Cardiac fibroblast (primary cell): ENCODE data around the gene B4GALT5.
"Not testable (repeated sequence)": the region's sequence is repeated elsewhere in the genome, so short reads cannot be mapped to it uniquely, and the experiment has no call there.

ENCODE experiments used
- DNase-seq, 2 donors: peaks; one replicate each; pipeline versions ENCODE4 v3.0.0 to v3.0.0-alpha.2; 2010; ENCODE audit warnings: low read depth in 2 of 2
- H3K4me3 ChIP-seq, 2 donors: replicated peaks in 1 of 2; 1 replicate in 1 of 2; 2 replicates in 1 of 2; pipeline ENCODE4 v1.5.1; 2011; ENCODE audit warnings: low read depth in 2 of 2, low read length in 2 of 2, mild to moderate bottlenecking in 2 of 2, moderate library complexity in 1 of 2
- CTCF ChIP-seq: IDR thresholded peaks from one replicate; pipeline ENCODE4 v1.5.1; 2011; ENCODE audit warnings: low read depth, mild to moderate bottlenecking, low read length, inconsistent platforms

Gene B4GALT5

DNA sequence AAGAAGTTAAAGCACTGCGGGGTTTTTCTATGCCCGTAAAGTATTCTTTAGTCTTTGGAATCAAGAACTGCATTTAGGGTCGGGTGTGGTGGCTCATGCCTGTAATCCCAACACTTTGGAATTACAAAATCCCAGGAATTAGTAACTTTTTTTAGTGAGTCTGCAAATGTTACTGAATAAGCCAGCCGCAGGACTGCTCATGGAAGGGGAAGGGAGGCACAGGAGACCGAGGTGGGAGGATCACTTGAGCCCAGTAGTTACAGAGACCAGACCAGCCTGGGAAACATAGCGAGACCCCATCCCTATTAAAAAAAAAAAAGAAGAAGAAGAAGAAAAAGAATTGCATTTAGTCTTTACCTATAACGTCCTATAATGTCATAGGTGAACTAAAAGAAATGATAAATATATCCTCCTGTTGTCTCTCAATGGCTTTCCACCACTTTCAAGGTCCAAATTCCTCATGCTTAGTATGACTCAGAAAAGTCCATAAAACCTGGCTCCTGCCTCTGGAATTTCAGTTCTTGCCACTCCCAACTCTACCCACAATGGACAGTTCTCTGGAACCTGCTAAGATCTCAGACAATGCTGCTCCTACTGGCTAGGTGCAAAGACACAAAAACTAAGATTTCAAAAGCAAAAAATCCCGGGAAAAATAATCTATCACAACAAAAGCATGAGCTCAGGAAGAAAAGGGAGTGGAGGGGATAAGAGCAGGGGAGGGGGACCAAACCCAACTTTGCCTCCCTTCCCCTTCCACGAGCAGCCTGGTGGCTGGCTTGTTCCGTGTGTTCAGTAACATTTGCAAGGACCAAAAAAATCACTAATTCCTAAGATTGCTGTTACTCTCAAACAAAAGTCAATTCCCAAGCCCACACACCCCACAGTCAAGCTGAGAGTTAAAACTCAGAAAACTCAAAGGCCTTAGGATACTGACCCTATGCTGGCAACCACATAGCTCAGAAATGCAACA is 39.0 kb downstream of the B4GALT5 start:
- TF ChIP-seq CTCF, result no peak
- peak; percentile 51 to 58 for DNase-seq

GRCh38 chr20:49672096-49672664 is 41.5 kb downstream of the B4GALT5 start:
- TF ChIP-seq CTCF, result no peak
- H3K4me3 ChIP-seq, result no peak overlapping the region

More for the DNA sequence above, 39.0 kb downstream of the B4GALT5 start:
- no peak overlapping the region for H3K4me3 ChIP-seq

GRCh38 chr20:49671433-49671832 is 42.2 kb downstream of the B4GALT5 start:
- DNase-seq, result no peak
- no peak overlapping the region for H3K4me3 ChIP-seq
- no peak for TF ChIP-seq CTCF

More at GRCh38 chr20:49672096-49672664, 41.5 kb downstream of the B4GALT5 start:
- no peak for DNase-seq

GRCh38 chr20:49669601-49670189 is 44.0 kb downstream of the B4GALT5 start:
- no peak for TF ChIP-seq CTCF
- no peak overlapping the region for H3K4me3 ChIP-seq
- peak in 1 of 2 donors; percentile 4 for DNase-seq

GRCh38 chr20:49668878-49669195 is 44.8 kb downstream of the B4GALT5 start:
- H3K4me3 ChIP-seq, DNase-seq: not testable (repeated sequence)

DNA sequence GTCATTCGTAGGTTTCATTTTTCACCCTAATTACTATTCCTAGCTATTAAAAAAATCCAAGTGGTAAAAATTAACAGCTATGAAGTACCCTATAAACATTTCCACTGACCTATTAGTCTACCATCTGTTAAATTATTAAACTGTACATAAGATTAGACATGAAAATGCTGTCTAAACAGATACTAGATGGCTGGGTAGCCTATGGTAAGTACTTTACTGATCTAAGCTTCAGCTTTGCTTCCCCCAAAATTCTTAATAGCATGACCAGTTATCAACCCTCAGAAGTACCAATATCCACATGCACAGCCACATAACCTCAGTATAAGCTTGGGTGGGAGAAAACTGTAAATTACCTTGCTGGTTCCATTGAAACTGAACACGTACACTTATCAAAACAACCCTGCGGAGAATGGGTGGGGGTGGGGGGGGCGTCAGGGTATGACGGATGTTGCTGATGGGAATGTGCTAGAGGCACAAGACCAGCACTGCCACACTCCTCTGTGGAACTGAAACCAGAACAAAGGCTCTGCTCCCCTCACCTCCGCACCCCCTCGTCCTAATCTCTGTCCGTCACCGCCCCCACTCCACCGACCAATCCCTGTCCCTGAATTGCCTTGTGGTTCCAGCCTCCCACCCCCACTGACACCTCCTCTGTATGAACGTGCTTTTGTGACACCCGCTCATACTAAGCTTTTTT is 45.3 kb downstream of the B4GALT5 start:
- no peak for DNase-seq
- no peak overlapping the region for H3K4me3 ChIP-seq
- TF ChIP-seq CTCF, result no peak
